ENCODE measurements around the gene TMEM30A.

- no peak for TF ChIP-seq CTCF (IDR thresholded peaks at IDR 0.05)
- no peak for TF ChIP-seq EP300 (IDR thresholded peaks at IDR 0.05)
Observed at GRCh38 chr6:75249837-75250236, 34.8 kb downstream of the TMEM30A start.

Measured in tibial nerve (tissue), 4 donors.